HuH-7 (cell line): Measurements from ENCODE around the gene TRIM24.

Experiments used
- DNase-seq: peaks from one replicate; pipeline ENCODE4 v3.0.0; 2011; ENCODE audit warnings: low spot score

TRIM24 gene

DNA sequence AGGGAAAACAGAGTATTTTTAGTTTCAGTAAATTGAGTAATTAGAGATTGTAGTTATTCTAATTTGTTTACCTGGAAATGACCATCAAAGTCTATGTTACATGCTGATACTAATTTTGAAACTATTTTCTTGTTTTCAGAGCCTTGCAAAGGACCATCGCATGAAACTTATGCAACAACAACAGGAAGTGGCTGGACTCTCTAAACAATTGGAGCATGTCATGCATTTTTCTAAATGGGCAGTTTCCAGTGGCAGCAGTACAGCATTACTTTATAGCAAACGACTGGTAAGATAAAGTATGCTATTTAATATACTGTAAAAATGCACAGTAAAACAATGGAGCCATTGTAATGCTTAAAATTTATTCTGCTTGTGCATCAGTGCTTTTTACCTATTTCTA lies 78.5 kb downstream of the TRIM24 start:
- no peak for DNase-seq

DNA sequence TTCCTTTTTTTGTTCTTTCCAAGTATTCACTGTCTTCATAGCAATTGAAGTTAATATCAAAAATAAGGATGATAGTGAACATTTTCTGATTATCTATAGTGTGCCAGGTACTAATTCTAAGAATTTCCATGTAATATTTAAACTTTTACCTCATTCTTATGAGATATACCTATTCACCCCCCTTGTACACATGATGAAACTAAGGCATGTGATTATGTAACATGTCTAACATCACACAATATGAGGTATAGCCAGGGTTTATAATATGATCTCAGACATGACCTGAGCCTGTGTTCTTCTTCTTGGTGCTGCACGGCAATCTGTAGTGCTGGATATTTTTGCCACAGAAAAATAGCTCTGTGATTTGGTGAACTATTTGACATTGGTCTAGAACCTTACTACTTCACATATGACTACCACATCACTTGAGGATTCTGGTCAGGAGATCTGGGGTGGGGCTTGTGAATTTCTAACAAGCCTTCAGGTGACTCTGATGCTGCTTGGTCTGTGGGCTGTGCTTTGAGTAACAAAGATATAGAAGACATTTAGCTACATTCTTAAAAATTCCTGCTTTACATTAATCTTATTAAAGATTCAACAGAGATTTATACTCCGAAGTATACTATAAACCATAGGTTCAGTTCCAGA lies 79.1 kb downstream of the TRIM24 start:
- no peak for DNase-seq

DNA sequence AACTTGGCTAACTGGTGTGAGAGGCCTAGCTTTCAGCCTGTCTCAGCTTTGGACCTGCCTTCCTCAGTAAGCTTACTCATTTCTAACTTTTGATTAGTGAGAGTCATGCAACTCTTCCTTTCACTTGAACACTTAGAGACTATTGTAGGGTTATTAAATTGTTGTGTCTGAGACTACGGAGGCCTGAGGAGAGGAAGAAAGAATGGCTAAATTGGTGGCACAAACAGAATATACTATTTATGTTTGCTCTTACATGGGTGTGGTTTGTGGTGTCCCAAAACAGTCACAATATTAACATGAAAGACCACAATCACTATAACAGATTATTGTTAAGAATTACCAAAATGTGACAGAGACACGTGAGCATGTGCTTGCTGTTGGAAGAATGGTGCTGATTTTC lies 82.1 kb downstream of the TRIM24 start:
- no peak for DNase-seq

GRCh38 chr7:138543739-138544138 lies 83.7 kb downstream of the TRIM24 start:
- no peak for DNase-seq

- no peak for DNase-seq
Observed at GRCh38 chr7:138545123-138545522, 85.1 kb downstream of the TRIM24 start.

DNA sequence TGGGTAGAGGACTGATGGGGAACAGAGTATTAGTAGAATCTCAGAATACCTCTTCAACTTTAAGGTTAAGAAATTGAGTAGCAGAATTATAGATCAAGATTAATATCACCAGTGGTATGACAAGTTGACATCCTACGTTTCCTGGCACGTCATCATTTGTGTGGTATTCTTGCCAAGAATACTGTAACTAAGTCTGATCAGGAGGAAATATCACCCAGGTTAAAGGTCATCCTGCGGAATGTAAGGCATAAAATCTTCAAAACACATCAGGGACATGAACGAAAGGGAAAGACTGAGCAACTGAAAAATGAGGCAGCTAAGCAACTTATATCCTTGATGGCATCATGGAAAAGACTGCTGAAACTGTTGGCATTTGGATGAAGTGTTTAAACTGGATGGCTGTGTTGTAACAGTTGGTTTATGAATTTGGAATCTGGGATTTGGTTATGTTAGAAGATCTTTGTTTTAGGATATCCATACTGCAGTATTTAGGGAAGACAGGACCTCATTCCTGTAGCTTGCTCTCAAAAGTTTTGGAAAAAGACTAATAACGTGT lies 86.1 kb downstream of the TRIM24 start:
- DNase-seq = no peak

DNA sequence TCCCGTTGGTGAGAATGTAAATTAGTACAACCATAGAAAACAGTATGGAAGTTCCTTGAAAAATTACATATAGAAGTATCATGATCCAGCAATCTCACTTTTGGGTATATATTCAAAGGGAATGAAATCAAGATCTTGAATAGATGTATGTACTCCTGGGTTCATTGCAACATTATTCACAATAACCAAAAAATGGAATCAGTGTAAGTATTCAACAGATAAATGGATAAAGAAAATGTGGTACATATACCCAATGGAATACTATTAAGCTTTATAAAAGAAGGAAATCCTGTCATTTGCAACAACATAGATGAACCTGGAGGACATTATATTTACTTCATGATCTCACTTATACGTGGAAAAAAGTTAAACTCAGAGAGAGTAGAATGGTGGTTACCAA lies 86.8 kb downstream of the TRIM24 start:
- DNase-seq = no peak

DNA sequence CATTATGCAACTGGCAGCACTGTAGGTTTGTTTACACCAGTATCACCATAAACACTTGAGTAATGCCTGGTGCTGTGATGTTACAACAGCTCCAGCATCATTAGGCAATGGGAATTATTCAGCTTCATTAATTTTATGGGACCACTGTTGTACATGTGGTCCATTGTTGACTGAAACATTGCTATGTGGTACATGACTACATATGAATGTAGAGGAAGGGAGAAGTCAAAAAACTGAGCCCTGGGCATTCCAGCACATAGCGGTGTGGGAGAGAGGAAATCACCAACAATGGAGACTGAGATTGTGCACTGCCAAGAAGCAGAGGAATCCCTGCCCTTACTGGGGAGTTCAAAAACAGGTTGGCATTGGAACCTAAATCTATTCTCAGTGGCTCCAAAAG lies 89.0 kb downstream of the TRIM24 start:
- no peak for DNase-seq

DNA sequence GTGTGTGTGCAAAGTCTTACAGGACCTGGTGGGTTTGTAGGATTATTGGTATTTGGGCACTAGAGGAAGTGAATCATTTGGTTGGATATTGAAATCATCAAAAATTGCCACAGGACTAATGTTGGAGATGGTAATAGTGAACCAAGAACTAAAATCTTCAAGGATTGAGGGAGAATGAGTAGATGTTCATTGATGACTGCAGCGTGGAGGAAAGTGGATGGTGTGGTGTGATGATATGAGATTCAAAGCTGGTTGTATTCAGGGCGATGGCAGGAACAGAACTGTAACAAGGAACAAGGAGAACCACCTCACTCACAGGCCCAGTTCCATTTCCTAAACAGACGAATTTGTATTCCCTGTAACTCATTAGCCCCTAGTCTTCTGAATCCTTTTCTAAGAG lies 90.3 kb downstream of the TRIM24 start:
- no peak for DNase-seq

- DNase-seq = no peak
Observed at GRCh38 chr7:138551102-138551501, 91.0 kb downstream of the TRIM24 start.

DNA sequence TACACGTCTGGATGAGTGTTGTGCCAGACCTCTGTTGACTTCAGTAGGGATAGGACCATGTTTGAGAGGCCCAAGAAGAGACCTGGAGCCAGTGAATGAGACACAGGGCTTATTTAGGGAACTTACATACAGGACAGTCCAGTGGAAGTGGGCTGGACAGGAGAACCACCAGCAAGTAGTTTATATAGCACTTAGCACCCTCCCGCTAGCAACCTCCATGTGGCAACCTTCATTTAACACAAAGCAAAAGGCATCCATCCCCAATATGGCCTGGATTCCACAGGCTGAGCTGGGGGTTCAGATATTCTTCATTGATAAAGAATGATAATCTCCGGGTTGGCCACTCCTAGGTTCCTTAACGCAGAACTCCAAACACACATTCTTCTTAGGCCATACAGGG lies 93.7 kb downstream of the TRIM24 start:
- no peak for DNase-seq

DNA sequence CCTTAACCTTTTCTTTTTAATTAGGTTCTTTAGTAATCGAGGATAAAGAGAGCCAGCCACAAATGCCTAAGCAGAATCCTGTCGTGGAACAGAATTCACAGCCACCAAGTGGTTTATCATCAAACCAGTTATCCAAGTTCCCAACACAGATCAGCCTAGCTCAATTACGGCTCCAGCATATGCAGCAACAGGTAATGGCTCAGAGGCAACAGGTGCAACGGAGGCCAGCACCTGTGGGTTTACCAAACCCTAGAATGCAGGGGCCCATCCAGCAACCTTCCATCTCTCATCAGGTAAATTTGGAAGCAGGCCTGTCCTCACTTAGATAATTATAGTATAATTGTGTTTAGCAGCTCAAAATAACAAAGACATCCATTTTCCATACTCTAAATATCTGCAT lies 94.6 kb downstream of the TRIM24 start:
- DNase-seq = no peak

DNA sequence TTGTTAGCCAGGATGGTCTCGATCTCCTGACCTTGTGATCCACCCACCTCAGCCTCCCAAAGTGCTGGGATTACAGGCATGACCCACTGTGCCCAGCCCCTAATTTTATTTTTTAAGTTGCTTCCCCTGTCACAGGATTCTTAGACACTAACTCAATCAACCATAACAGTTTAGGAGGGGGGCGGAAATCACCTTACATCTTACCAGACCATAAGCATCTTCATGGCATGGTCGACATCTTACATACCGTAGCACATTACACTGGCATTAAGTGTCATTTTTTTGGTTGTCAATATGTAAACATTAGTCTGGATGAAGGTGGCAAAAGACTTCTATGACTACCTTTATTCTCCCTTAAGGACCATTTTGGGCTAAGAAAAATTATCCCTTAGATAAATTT lies 95.6 kb downstream of the TRIM24 start:
- no peak for DNase-seq

- DNase-seq = no peak
Observed at GRCh38 chr7:138556771-138557484, 96.9 kb downstream of the TRIM24 start.

- no peak for DNase-seq
Observed at GRCh38 chr7:138559448-138559847, 99.4 kb downstream of the TRIM24 start.

GRCh38 chr7:138563808-138564207 lies 103.7 kb downstream of the TRIM24 start:
- no peak for DNase-seq

GRCh38 chr7:138564365-138564764 lies 104.3 kb downstream of the TRIM24 start:
- DNase-seq = no peak

- no peak for DNase-seq
Observed at GRCh38 chr7:138565071-138565450, 105.0 kb downstream of the TRIM24 start.

DNA sequence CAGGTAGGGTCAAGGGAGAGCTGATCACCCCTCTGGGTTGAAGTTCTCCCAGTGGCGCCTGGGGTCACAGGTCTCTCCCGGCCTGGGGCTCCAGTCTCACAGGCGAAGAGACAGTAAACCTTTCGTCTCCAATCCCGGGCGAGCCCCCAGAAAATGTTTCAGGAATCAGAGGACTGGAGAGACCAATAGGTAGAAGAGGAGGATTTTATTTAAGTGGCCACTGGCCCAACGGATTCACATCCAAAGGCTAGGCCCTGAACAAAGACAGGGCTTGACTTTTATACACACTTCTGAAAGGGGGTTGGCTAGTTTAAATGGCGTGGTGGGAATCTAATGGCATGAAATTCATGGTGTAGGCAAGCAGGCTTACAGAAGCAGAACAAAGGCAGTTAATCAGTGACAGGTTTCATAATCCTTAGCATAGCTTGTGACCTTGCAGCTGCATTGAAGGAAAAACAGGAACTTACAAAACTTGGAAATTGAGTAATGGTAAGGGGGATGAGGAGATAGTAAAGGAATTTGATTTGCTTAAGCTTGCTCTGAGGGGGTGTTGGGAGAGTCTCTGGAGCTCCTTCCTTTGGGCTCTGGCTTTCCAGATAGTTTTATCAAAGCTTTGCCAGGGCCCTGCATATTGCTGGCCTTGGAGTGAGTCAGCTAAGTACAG lies 105.5 kb downstream of the TRIM24 start:
- DNase-seq = no peak

DNA sequence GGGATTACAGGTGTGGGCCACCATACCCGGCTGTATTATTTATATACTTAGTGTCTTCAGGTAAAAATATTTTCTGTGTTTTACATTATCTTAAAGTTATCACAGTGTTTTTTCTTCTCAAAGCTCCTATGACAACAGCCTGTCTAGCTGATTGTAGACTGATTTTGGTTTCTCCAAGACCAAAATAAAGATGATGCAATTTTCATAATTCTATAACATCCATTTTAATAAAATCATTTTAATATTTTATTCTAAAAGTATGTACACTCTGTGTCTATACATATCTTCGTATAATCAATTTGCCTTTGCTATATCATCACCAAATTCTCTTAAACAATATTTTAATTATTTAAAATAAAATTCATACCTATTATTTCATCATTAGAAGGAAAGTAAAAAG lies 108.6 kb downstream of the TRIM24 start:
- no peak for DNase-seq

GRCh38 chr7:138569418-138569817 lies 109.4 kb downstream of the TRIM24 start:
- DNase-seq = no peak

GRCh38 chr7:138570715-138571114 lies 110.7 kb downstream of the TRIM24 start:
- DNase-seq = no peak

DNA sequence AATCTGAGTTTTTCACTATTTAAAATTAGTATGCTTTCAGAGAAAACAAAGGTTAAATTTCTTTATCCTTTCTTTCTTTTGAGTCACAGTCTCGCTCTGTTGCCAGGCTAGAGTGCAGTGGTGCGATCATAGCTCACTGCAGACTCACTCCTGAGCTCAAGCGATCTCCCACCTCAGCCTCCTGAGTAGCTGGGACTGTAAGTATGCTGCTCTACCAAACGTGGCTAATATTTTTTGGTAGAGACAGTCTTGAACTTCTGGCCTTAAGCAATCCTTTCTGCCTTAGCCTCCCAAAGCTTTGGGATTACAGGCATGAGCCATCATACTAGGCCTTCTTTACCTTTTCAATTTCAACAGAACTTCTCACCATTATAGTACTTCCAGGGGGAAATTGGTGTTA lies 113.7 kb downstream of the TRIM24 start:
- no peak for DNase-seq
